Activated CD4-positive, alpha-beta T cell treated with anti-CD3 and anti-CD28 coated beads, Interleukin-2, Interleukin-4, amounts not matched to agents 100 ng/mL and 50 ng/mL, durations not matched to agents 16 hours and 8 hours (primary cell): Measurements from ENCODE around the gene EIF4G1.

ENCODE experiments used
- DNase-seq: peaks from one replicate; pipeline ENCODE4 v3.0.0-alpha.2; 2020; ENCODE audit warnings: low spot score

Gene EIF4G1

DNA sequence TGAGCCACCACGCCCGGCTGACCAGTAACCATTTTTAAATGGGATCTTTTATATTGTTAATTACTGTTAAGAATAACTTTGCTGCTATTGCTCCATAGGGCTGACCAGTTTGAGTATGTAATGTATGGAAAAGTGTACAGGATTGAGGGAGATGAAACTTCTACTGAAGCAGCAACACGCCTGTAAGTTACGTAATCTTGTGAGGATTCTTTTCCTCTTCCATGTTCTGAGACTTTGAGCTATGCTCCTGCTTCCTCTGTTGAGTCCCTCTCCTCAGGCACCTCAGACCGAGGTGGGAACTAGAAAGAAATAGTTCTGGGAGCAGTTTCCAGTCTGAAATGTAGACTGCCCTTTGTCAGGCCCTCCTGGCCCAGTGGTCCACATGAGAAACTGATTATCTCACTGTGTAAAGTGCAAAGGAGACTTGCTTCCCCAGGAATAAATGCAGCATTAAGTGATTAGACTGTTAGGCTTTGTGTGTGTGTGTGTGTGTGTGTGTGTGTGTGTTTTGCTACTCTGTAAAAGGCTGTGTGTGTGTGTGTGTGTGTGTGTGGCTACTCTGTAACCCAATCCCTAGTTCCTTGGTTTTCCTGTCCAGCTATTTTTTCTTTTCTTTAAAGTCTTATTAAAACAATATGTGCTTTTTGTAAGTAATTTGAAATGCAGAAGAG is 52.3 kb downstream of the EIF4G1 start:
- DNase-seq: no peak

- DNase-seq: no peak
Measured at GRCh38 chr3:184368116-184368515, 53.7 kb downstream of the EIF4G1 start.

DNA sequence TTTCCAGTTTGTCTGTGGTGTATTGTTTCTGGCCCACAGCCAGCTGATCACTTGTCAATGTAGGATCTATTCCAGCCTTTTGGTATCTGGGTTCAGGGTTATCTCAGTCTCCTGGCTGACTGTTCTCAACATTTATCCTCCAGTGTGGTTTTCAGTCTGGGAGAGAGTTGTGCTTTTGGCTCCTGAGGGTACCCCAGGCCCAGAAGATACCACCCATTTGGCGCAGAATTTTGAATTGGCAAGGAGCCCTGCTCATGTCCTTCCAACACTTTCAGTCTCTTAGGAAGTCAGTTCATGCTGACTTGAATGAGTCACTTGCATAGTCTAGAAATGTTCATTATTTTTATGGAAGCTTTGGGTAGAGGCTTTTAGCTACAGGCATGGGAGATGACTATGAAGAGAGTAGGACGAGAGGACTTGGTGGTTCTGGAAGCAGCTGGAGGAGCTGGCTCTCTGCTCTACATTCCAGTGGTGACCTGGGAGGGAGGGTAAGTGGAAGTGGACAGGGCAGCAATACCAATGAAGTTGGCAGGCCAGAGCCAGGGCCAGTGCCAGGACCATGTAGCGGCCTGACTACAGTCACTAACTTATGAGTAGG is 54.3 kb downstream of the EIF4G1 start:
- no peak for DNase-seq

GRCh38 chr3:184371570-184372018 is 57.2 kb downstream of the EIF4G1 start:
- DNase-seq: peak; percentile 68

- DNase-seq: no peak
Measured at GRCh38 chr3:184372296-184372821, 58.0 kb downstream of the EIF4G1 start.

DNA sequence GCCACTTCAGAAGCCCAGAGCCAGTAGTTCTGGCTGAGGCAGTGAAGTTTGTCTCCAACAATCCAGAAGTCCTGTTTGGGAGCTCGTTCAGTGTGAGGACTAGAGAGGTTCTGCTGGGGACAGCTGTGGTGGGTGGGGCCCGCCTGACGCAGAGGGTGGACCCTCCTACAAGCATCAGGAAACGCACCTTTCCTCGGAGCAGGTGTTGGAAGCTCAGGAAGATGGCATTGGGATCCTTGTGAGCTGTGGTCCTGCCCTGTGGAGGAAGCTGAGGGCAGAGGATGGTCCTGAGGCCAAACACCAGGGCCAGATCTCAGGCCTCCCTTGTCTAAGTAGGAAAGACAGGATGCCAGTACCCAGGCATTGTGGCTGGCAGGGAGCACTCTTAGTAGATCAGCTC is 58.5 kb downstream of the EIF4G1 start:
- no peak for DNase-seq

DNA sequence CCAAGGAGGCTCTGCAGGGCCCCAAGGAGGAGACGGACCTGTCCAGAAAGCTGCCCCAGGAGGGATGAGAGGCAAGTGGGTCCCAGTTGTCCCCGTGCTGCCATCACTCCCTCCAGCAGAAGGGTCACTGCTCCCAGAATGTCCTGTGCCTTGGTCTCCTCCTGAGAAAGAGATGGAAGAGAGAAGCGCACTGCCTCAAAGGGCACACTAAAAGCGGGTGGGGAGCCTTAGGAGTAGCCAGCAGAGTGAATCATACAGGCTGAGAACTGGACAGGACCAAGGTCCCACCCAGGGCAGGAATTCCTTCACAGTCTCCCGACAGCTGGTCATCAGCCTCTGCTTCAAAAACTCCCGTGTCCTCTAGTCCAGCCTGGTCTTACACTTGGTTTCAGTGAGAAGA is 59.0 kb downstream of the EIF4G1 start:
- no peak for DNase-seq

- DNase-seq: no peak
Measured at GRCh38 chr3:184375747-184376461, 61.5 kb downstream of the EIF4G1 start.

DNA sequence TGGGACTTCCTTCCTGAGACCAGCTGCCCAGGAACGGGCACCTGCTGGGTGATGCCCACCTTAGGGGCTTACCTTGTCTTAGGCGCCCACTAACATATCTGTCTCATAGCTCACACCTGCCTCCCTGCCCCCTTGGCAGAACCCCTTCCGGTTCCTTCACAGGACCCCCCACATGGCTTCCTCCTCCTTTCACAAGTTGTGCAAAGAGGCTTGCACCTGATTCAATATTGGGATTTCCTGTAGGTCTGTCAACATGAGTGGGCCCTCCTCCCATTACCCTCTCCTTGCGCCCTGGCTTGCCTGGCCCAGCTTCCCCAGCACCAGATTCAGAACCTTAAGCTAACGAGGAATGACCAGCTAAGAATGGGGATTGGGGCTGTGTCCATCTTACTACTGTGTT is 63.0 kb downstream of the EIF4G1 start:
- no peak for DNase-seq

DNA sequence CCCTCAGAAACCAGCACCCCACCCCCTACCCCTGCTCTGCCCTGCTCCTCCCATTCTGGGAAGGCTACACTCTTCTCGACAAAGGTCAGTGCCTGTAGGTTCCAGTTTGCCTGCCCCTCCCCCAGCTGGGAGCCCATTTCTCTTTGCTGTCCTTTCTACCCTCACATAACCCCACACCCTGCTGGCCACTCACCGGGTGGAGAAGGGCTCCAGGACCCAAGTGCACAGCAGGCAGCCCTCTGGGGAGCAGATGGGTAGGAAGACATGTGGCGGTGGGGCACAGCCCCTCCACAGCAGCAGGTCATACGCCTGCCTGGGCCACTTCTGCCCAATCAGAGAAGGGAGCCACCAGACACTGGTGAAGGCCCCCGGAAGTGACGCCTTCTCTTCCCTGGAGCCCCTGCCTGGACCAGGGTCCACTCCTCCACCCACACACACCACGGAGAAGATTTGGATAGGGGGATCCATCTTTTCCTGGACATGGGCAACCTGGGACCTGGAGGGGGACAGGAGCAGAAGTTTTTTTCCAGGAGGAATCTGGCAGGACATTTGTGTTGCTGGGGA is 63.6 kb downstream of the EIF4G1 start, which contains the start of gene THPO:
TSS of gene THPO (minus strand) at position 326 of the 564 bp plus-strand sequence. CDS start 1,948 bp downstream, outside the sequence.
- no peak for DNase-seq

GRCh38 chr3:184378651-184379357 is 64.4 kb downstream of the EIF4G1 start:
- DNase-seq: no peak

- no peak for DNase-seq
Measured at GRCh38 chr3:184379358-184380184, 65.2 kb downstream of the EIF4G1 start, which contains the start of gene CHRD. Gene CHRD (plus strand): TSS chr3:184380054. CDS start chr3:184380319, 265 bp downstream.

- no peak for DNase-seq
Measured at GRCh38 chr3:184380185-184380626, 65.8 kb downstream of the EIF4G1 start.

GRCh38 chr3:184380627-184381260 is 66.3 kb downstream of the EIF4G1 start:
- DNase-seq: no peak

- no peak for DNase-seq
Measured at GRCh38 chr3:184381261-184382224, 67.1 kb downstream of the EIF4G1 start.

DNA sequence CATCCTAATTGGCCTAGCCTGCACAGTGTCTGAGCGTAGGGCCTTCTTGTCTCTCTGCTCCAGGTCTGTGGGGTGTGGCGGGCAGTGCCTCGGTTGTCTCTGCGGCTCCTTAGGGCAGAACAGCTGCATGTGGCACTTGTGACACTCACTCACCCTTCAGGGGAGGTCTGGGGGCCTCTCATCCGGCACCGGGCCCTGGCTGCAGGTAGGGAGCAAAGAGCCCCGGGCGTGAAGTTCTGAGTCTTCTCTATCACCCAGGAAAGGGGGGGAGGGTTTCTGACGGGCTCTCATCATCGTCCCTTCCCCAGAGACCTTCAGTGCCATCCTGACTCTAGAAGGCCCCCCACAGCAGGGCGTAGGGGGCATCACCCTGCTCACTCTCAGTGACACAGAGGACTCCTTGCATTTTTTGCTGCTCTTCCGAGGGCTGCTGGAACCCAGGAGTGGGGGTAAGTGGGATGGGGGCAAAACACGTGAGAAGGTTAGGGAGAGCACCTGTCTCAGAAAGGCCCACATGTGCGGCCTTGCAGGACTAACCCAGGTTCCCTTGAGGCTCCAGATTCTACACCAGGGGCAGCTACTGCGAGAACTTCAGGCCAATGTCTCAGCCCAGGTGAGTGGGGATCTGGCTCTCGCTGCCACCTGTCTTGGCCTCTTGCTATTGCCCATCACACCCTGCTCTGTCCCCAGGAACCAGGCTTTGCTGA is 68.1 kb downstream of the EIF4G1 start:
- DNase-seq: no peak

DNA sequence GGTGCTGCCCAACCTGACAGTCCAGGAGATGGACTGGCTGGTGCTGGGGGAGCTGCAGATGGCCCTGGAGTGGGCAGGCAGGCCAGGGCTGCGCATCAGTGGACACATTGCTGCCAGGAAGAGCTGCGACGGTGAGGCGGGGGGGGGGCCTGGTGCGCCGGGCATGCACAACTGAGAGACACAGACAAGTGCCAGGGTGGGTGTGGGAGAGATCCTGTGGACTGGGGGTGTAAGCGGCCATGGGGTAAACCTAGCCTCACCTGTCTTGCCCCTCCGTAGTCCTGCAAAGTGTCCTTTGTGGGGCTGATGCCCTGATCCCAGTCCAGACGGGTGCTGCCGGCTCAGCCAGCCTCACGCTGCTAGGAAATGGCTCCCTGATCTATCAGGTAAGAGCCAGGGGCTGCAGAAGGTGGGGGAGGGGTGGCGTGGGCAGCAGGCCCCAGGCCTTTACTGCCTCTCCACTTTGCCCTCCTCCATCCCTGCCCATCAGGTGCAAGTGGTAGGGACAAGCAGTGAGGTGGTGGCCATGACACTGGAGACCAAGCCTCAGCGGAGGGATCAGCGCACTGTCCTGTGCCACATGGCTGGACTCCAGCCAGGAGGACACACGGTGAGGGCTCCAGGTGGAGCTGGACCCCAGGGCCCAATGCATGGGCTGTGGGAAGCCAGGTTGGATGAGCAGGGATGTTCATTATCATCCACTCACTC is 68.8 kb downstream of the EIF4G1 start:
- no peak for DNase-seq

DNA sequence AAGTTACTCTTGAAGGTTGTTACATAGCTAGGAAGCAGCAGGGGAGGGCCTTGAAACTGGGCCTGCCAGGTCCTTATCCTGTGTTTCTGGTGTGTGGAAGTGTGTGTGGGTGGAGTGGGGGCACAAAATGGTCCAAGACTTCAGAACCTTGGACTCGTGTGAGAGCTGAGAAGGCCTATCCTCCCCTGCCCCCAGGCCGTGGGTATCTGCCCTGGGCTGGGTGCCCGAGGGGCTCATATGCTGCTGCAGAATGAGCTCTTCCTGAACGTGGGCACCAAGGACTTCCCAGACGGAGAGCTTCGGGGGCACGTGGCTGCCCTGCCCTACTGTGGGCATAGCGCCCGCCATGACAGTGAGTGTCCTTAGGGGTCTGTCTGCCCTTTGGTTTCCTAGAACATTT is 69.9 kb downstream of the EIF4G1 start:
- DNase-seq: no peak
